RPMI8226 (cell line): ENCODE data around the gene IGFBPL1.
"Not testable (repeated sequence)": the region's sequence is repeated elsewhere in the genome, so short reads cannot be mapped to it uniquely, and the experiment has no call there.

ENCODE experiments used
- DNase-seq: peaks from one replicate; pipeline ENCODE4 v3.0.0-alpha.2; 2015

IGFBPL1 gene

GRCh38 chr9:38428062-38428461, 3.8 kb upstream of the IGFBPL1 start:
- DNase-seq, result no peak

- no peak for DNase-seq
Measured at GRCh38 chr9:38424918-38425317, 664 bp upstream of the IGFBPL1 start.

GRCh38 chr9:38423273-38423972, 831 bp downstream of the IGFBPL1 start:
- DNase-seq, result no peak

GRCh38 chr9:38422555-38423260, 1.5 kb downstream of the IGFBPL1 start:
- DNase-seq, result no peak

GRCh38 chr9:38421498-38422211, 2.6 kb downstream of the IGFBPL1 start:
- no peak for DNase-seq

GRCh38 chr9:38419181-38419580, 5.1 kb downstream of the IGFBPL1 start:
- DNase-seq, result no peak

- no peak for DNase-seq
Measured at GRCh38 chr9:38418366-38418765, 5.9 kb downstream of the IGFBPL1 start.

- peak; percentile 56 for DNase-seq
Measured at GRCh38 chr9:38417003-38417945, 7.0 kb downstream of the IGFBPL1 start.

- DNase-seq, result no peak
Measured at GRCh38 chr9:38416461-38416860, 7.8 kb downstream of the IGFBPL1 start.

GRCh38 chr9:38415856-38416255, 8.4 kb downstream of the IGFBPL1 start:
- no peak for DNase-seq

- DNase-seq, result no peak
Measured at GRCh38 chr9:38414040-38414723, 10.1 kb downstream of the IGFBPL1 start.

GRCh38 chr9:38413283-38413682, 11.0 kb downstream of the IGFBPL1 start:
- DNase-seq, result no peak

GRCh38 chr9:38412751-38413150, 11.5 kb downstream of the IGFBPL1 start:
- no peak for DNase-seq

GRCh38 chr9:38408719-38409118, 15.5 kb downstream of the IGFBPL1 start:
- DNase-seq, result no peak

GRCh38 chr9:38406476-38407186, 17.6 kb downstream of the IGFBPL1 start:
- DNase-seq, result no peak

GRCh38 chr9:38405785-38406184, 18.5 kb downstream of the IGFBPL1 start:
- DNase-seq, result no peak

- no peak for DNase-seq
Measured at GRCh38 chr9:38404314-38404713, 19.9 kb downstream of the IGFBPL1 start.

GRCh38 chr9:38401994-38402393, 22.3 kb downstream of the IGFBPL1 start:
- DNase-seq, result no peak

- not testable (repeated sequence) for DNase-seq
Measured at GRCh38 chr9:38399191-38399590, 25.1 kb downstream of the IGFBPL1 start.

GRCh38 chr9:38396371-38396671, 27.9 kb downstream of the IGFBPL1 start:
- DNase-seq, result no peak

GRCh38 chr9:38395653-38396370, 28.4 kb downstream of the IGFBPL1 start:
- DNase-seq, result no peak
